Measurements from ENCODE around the gene CYP4F3.

Gene CYP4F3

DNA sequence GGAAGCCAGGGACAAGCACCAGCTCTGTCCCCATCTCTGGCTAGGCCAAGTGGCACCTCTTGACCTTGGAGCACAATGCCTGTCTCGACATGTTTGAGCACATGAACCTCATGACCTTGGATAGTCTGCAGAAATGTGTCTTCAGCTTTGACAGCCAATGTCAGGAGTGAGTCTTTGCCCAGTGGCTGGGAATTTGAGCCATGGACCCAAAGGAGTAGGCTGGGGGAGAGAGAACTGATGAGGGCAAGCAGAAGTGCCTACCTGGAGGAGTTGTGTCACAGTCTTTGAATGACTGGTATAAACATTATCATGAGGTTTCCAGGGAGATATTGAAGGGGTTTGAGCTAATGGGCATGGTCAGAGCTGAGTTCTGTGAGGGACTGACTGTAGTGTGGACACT lies 25.5 kb downstream of the CYP4F3 start:
- TF ChIP-seq CTCF (IDR thresholded peaks at IDR 0.05) (no peak), ZFX (IDR thresholded peaks at IDR 0.05; ENCODE audit: borderline replicate concordance) (no peak)

DNA sequence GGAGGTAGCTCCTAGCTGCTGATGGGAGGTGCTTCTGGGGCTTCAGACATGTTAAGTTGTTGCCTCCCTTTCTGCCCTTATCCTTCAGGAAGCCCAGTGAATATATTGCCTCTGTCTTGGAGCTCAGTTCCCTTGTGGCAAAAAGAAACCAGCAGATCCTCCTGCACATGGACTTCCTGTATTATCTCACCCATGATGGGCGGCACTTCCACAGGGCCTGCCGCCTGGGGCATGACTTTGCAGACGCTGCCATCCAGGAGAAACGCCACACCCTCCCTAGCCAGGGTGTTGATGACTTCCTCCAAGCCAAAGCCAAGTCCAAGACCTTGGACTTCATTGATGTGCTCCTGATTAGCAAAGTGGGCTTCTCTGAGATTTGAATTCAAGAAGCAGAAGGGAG lies 26.2 kb downstream of the CYP4F3 start:
- no peak for TF ChIP-seq CTCF (IDR thresholded peaks at IDR 0.05)
- no peak for TF ChIP-seq ZFX (IDR thresholded peaks at IDR 0.05; ENCODE audit: borderline replicate concordance)
- no peak overlapping the region for H3K27ac ChIP-seq

More for the DNA sequence above, 25.5 kb downstream of the CYP4F3 start:
- no peak overlapping the region for H3K27ac ChIP-seq

DNA sequence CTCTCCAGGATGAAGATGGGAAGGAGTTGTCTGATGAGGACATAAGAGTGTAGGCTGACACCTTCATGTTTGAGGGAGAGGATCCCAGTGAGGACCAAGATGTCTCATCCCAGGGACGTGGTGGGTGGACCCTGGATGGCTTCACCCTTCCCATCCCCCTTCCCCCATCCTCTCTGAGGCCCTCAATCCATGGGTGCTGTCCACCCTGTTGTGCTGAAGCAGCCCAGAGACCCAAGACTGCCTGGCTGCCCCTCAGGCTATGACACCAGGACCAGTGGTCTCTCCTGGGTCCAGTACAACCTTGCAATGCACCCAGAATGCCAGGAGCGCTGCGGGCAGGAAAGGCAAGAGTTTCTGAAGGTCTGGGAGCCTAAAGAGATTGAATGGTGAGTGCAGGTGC lies 28.7 kb downstream of the CYP4F3 start:
- TF ChIP-seq CTCF (IDR thresholded peaks at IDR 0.05) = no peak
- no peak for TF ChIP-seq ZFX (IDR thresholded peaks at IDR 0.05; ENCODE audit: borderline replicate concordance)
- H3K27ac ChIP-seq = no peak overlapping the region

DNA sequence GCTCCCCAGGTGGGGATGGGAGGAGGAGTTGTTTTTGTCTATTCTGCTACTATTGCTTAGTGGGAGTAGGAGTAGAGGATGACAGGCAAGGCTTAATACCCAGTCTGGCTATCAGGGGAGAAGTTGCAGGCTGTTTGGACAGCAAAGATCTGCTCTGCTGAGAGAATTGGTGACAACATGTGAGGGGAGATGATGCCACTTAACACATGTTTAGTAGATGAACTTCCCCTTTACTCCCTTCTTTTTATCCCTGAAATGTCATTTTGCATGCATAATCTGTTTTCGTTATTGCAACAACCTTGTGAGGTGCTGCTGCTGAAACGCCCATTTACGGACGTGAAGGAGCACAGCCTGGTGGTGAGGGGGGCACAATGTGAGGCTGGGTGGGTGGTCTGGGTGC lies 29.2 kb downstream of the CYP4F3 start:
- TF ChIP-seq ZFX (IDR thresholded peaks at IDR 0.05; ENCODE audit: borderline replicate concordance) (no peak), CTCF (IDR thresholded peaks at IDR 0.05) (no peak)
- H3K27ac ChIP-seq = no peak overlapping the region

- TF ChIP-seq CTCF (IDR thresholded peaks at IDR 0.05) (no peak), ZFX (IDR thresholded peaks at IDR 0.05; ENCODE audit: borderline replicate concordance) (no peak)
- no peak overlapping the region for H3K27ac ChIP-seq
Observed at GRCh38 chr19:15671237-15671821, 30.6 kb downstream of the CYP4F3 start.

DNA sequence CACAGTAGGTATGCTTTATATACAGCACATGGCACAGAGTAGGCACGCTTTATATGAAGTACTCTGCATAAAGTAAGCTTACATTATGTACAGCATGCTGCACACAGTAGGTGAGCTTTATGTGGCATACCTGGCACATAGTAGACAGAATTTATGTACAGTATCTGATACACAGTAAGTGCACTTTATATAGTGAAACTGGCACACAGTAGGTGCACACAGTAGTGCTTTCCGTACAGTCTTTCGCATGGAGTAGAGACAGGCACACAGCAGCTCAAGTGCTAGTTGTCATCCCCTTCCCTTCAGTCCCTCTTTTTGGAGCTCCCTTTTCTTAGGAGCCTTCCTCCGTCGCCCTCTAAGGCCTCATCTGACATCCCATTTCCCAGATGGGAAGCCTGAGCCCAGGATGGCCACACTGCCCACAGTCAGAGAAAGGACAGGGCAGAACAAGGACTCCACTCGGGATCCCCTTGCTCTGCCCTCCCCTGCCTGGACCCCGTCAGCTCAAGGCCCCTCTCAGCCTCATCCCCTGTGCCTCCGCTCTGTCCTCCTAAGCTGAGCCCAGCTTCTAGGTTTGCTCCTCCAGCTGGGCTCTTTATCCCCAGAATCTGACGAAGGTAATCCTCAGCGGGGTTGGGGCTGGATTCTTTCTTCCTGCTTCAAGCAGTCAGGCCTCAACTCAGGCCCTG lies 31.3 kb downstream of the CYP4F3 start:
- no peak overlapping the region for H3K27ac ChIP-seq
- TF ChIP-seq ZFX (IDR thresholded peaks at IDR 0.05; ENCODE audit: borderline replicate concordance) = no peak
- TF ChIP-seq CTCF (IDR thresholded peaks at IDR 0.05) = no peak

- no peak within 1 kb of the TSS for H3K27ac ChIP-seq
- TF ChIP-seq ZFX (IDR thresholded peaks at IDR 0.05; ENCODE audit: borderline replicate concordance) = no peak
- TF ChIP-seq CTCF (IDR thresholded peaks at IDR 0.05) = no peak
Observed at GRCh38 chr19:15672580-15673175, 32.0 kb downstream of the CYP4F3 start, which contains the start of gene CYP4F12. TSS of gene CYP4F12 (plus strand) at chr19:15673087. CDS start at chr19:15673530, 443 bp downstream.
